ENCODE results near the gene PYY.
"Not testable (repeated sequence)": the region's sequence is repeated elsewhere in the genome, so short reads cannot be mapped to it uniquely, and the experiment has no call there.

DNA sequence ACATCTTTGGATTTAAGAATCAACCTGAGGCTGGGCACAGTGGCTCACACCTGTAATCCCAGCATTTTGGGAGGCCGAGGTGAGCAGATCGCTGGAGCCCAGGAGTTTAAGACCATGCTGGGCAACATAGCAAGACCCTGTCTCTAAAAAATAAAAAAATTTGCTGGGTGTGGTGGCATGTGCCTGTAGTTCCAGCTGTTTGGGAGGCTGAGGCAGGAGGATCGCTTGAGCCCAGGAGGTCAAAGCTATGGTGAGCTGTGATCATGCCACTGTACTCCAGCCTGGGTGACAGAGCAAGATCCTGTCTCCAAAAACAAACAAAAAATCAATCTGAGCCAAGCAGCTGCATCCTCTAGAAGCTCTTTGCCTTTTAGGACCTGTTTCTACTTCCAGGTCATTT is 14.3 kb downstream of the PYY start:
- TF ChIP-seq, protein P1, sequence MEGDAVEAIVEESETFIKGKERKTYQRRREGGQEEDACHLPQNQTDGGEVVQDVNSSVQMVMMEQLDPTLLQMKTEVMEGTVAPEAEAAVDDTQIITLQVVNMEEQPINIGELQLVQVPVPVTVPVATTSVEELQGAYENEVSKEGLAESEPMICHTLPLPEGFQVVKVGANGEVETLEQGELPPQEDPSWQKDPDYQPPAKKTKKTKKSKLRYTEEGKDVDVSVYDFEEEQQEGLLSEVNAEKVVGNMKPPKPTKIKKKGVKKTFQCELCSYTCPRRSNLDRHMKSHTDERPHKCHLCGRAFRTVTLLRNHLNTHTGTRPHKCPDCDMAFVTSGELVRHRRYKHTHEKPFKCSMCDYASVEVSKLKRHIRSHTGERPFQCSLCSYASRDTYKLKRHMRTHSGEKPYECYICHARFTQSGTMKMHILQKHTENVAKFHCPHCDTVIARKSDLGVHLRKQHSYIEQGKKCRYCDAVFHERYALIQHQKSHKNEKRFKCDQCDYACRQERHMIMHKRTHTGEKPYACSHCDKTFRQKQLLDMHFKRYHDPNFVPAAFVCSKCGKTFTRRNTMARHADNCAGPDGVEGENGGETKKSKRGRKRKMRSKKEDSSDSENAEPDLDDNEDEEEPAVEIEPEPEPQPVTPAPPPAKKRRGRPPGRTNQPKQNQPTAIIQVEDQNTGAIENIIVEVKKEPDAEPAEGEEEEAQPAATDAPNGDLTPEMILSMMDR (IDR thresholded peaks at IDR 0.05; ENCODE audit: insufficient read depth, low read length), result not testable (repeated sequence)
- TF ChIP-seq GABPA (IDR thresholded peaks at IDR 0.05; ENCODE audit: low read depth); POLR2AphosphoS5 (IDR thresholded peaks at IDR 0.05; ENCODE audit: low read depth); SPI1 (IDR thresholded peaks at IDR 0.05; ENCODE audit: borderline replicate concordance, low read depth): not testable (repeated sequence)

All from HL-60 (cell line).